Vagina (tissue), 2 donors: ENCODE results near the gene BST1.

Source experiments
- POLR2A ChIP-seq, 2 donors: fragments of 450-650 bp; IDR thresholded peaks; one replicate each; pipeline ENCODE4 v1.6.1; 2017; ENCODE audit warnings: antibody characterized with exemption in 2 of 2, mild to moderate bottlenecking in 2 of 2, moderate library complexity in 2 of 2
- POLR2AphosphoS5 ChIP-seq, 2 donors: sonication (generic); formaldehyde crosslinking; IDR thresholded peaks; one replicate each; pipeline ENCODE4 v1.9.0; 2017; ENCODE audit warnings: antibody characterized with exemption in 2 of 2, mild to moderate bottlenecking in 2 of 2, low read depth in 1 of 2; ENCODE audit not compliant: insufficient read depth in 1 of 2
- TF ChIP-seq, protein P1 (sequence below), 3 experiments: fragments of 450-650 bp in 2 of 3; fragments of 200-600 bp in 1 of 3; sonication (generic) in 1 of 3; IDR thresholded peaks; one replicate each; pipeline ENCODE4 v1.5.1; 2017 to 2019; ENCODE audit warnings: antibody characterized with exemption in 3 of 3, mild to moderate bottlenecking in 2 of 3, moderate library complexity in 2 of 3

DNA sequence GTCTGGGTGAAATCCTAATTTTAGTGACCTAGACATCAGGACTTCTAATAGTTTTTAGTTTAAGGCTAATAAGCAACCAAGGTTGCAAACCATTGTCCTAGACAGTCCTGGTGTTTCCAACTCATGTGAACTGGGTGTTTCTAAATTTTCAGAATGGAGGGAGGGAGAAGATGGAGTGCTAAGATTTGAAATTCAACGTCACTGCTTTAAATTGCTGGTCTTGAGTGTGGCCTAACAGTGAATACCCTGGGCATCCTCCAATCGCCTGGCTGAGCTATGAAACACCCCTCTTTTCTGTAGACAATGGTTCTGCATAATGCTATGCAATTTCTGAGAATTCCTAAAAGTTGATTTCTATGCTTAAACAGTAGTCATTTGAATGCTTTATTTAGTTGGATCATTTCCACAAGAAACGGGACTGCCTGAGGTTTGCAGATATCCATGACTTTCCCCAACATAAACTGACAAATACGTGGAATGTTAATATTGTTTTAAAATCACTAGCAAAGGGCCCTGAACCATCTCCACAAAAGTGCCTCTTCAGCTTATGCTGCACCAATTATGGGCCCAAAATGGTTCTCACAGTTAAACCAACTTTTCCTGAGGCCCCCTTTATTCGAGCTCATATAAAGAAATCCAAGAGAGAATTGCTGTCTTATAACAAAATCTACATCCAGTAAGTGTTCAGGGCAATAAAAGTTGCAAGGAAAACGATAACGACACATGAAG lies 48.8 kb upstream of the BST1 start:
- TF ChIP-seq, protein P1, sequence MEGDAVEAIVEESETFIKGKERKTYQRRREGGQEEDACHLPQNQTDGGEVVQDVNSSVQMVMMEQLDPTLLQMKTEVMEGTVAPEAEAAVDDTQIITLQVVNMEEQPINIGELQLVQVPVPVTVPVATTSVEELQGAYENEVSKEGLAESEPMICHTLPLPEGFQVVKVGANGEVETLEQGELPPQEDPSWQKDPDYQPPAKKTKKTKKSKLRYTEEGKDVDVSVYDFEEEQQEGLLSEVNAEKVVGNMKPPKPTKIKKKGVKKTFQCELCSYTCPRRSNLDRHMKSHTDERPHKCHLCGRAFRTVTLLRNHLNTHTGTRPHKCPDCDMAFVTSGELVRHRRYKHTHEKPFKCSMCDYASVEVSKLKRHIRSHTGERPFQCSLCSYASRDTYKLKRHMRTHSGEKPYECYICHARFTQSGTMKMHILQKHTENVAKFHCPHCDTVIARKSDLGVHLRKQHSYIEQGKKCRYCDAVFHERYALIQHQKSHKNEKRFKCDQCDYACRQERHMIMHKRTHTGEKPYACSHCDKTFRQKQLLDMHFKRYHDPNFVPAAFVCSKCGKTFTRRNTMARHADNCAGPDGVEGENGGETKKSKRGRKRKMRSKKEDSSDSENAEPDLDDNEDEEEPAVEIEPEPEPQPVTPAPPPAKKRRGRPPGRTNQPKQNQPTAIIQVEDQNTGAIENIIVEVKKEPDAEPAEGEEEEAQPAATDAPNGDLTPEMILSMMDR (IDR thresholded peaks at IDR 0.05), result no peak
- TF ChIP-seq POLR2AphosphoS5 (IDR thresholded peaks at IDR 0.05; ENCODE audit: insufficient read depth in 1 of 2, low read depth in 1 of 2), result no peak
- TF ChIP-seq POLR2A (IDR thresholded peaks at IDR 0.05), result no peak
